Peyer's patch (tissue), 4 donors: ENCODE data around the gene PPFIA1. TPM values are rescaled to one million over a fixed set of nuclear protein-coding genes. Genes with fewer than 3 reads are reported as not detected.

Experiments used
- DNase-seq, 3 donors: peaks; one replicate each; pipeline ENCODE4 v3.0.0-alpha.2; 2017 to 2019
- H3K27ac ChIP-seq, 4 donors: fragments of 200-600 bp; sonication (generic); one replicate each; pipeline ENCODE4 v1.5.1; 2016 to 2019
- H3K27me3 ChIP-seq, 2 donors: fragments of 200-600 bp; sonication (generic); one replicate each; pipeline ENCODE4 v1.5.1; 2019
- H3K36me3 ChIP-seq, 3 donors: fragments of 200-600 bp; sonication (generic); one replicate each; pipeline ENCODE4 v1.5.1; 2016 to 2019
- H3K4me1 ChIP-seq, 4 donors: fragments of 200-600 bp; sonication (generic); one replicate each; pipeline ENCODE4 v1.5.1; 2016 to 2019
- H3K4me3 ChIP-seq, 4 donors: fragments of 200-600 bp; sonication (generic); 1 replicate in 3 of 4; 2 replicates in 1 of 4; pipeline ENCODE4 v1.5.1; 2016 to 2019; ENCODE audit warnings: mild to moderate bottlenecking in 1 of 4
- H3K9me3 ChIP-seq, 4 donors: fragments of 200-600 bp; sonication (generic); one replicate each; pipeline ENCODE4 v1.5.1; 2016 to 2019; ENCODE audit warnings: mild to moderate bottlenecking in 1 of 4
- POLR2A ChIP-seq, 2 donors: fragments of 450-650 bp; IDR thresholded peaks; one replicate each; pipeline ENCODE4 v1.5.1; 2017; ENCODE audit warnings: antibody characterized with exemption in 2 of 2, mild to moderate bottlenecking in 2 of 2, moderate library complexity in 2 of 2
- total RNA-seq, 4 donors: library from RNA; depleted of rRNA; stranded (reverse); fragments of >200 nt; gene quantifications; one replicate each; pipeline ENCODE4 v1.1.0, GENCODE V29; 2016
- TF ChIP-seq, protein P1 (sequence below), 6 experiments: fragments of 450-650 bp in 4 of 6; fragments of 200-600 bp in 2 of 6; sonication (generic) in 1 of 6; IDR thresholded peaks; one replicate each; pipeline ENCODE4 v1.5.1; 2017 to 2019; ENCODE audit warnings: antibody characterized with exemption in 6 of 6, mild to moderate bottlenecking in 3 of 6, moderate library complexity in 1 of 6

PPFIA1 gene
- total RNA-seq, 4 donors from 2014 or later: 45.5 to 111 (median 71.4) TPM

DNA sequence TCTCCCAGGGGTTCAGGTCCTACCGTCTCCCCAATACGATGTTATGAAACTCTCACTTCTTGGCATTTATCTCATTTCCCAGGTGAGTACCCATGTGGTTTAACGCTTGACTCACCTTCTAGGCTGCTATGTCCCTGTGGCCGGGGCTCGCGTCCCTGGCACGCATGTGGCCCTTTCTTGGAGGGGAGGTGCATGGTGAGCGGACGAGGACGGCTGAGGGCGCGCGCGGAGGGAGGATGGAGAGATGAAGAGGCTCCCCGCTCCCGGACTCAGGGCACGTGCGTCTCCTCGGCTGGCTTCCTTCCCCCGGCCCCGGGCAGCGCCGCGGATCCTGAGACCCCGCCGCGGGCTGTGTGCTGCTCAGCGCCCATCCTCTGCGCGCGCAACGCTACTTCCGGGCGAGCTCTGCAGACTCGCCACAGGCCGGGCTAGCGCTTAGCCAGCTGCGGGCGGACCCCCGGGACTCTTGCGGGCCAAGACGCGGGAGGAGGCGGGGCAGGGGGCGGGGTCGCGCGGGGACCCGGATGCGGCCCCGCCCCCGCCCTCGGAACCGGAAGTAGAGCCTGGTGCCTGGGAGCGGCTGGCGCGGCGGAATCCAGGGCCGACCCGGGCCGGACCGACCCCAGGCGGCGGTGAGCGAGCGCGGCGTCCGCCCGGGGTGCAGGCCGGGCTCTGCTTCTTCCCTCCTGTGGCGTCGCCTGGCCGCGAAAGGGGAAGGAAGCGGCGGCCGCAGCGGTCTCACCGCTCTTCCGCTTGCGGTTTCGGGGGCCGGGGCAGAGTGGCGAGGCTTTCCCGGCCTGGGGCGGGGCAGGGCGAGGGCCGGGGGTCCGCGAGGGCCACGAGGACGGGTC is 127.7 kb downstream of the PPFIA1 start, which contains the start of gene CTTN:
CTTN (plus strand) TSS at position 547 of the 851 bp plus-strand sequence. CDS start 8,769 bp downstream, outside the sequence.
- Histone ChIP-seq H3K27ac (peak within 1 kb of the TSS; percentile 67 to 94 (median 84)), H3K4me3 (peak within 1 kb of the TSS; percentile 58 to 96 (median 74)), H3K27me3 (no peaks in the 10 kb centered on the region), H3K4me1 (peaks cover 0 to 25% (median 17%) of the 10 kb centered on the region in 4 donors), H3K9me3 (no peaks in the 10 kb centered on the region), H3K36me3 (no peaks in the 10 kb centered on the region)
- TF ChIP-seq, protein P1, sequence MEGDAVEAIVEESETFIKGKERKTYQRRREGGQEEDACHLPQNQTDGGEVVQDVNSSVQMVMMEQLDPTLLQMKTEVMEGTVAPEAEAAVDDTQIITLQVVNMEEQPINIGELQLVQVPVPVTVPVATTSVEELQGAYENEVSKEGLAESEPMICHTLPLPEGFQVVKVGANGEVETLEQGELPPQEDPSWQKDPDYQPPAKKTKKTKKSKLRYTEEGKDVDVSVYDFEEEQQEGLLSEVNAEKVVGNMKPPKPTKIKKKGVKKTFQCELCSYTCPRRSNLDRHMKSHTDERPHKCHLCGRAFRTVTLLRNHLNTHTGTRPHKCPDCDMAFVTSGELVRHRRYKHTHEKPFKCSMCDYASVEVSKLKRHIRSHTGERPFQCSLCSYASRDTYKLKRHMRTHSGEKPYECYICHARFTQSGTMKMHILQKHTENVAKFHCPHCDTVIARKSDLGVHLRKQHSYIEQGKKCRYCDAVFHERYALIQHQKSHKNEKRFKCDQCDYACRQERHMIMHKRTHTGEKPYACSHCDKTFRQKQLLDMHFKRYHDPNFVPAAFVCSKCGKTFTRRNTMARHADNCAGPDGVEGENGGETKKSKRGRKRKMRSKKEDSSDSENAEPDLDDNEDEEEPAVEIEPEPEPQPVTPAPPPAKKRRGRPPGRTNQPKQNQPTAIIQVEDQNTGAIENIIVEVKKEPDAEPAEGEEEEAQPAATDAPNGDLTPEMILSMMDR (IDR thresholded peaks at IDR 0.05): no peak
- TF ChIP-seq POLR2A (IDR thresholded peaks at IDR 0.05): peak; percentile 72 to 78
- peak; percentile 34 to 90 (median 84) for DNase-seq

DNA sequence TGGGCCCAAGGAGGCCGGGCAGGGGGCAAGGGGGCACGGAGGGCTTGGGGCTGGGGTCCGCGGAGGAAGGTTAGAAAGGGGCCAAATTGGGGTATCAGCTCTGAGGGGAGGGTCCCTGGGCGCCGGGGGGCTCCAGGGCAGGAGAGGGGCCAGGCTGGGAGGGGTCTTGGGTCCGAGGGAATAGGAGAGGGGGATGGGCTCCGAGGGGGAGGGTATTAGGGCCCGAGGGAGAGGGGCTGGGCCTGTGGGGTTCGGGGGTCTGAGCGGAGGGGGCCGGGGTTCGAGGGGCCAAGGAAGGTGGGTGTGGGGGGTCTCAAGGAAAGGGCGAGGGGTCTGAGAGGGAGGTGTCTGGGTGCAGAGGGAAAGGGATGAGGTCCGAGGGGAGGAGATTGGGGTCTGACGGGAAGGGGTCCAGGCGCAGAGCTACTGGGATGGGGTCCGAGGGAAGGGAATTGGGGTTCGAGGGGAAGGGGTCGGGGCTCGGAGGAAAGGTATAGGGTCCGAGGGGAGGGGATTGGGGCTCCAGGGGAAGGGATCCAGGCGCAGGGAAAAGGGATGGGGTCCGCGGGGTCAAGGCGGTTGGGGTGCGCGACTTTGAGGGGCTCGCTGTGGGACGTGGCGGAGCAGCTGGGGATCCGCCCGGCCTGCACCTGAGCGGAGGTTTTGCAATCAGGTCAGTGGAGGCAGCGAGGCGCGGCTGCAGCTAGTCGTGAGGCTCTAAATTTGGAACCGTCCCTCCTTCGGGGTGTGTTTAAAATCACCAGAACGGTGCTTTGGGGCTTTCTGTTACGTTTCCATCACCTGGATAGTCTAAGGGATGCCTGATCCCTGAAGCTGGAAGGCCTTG is 128.6 kb downstream of the PPFIA1 start:
- Histone ChIP-seq H3K4me1 (peaks cover 0 to 25% (median 17%) of the 10 kb centered on the region in 4 donors), H3K36me3 (no peaks in the 10 kb centered on the region)

GRCh38 chr11:70399681-70400112 is 129.2 kb downstream of the PPFIA1 start:
- Histone ChIP-seq H3K27me3 (no peaks in the 10 kb centered on the region), H3K4me3 (peak overlapping the region; percentile 58 to 96 (median 74)), H3K9me3 (no peaks in the 10 kb centered on the region), H3K27ac (peak overlapping the region; percentile 46 to 94 (median 84)), H3K36me3 (no peaks in the 10 kb centered on the region), H3K4me1 (peaks cover 0 to 25% (median 17%) of the 10 kb centered on the region in 4 donors)
- peak; percentile 25 to 87 (median 82) for DNase-seq
- TF ChIP-seq, protein P1 (IDR thresholded peaks at IDR 0.05): no peak
- TF ChIP-seq POLR2A (IDR thresholded peaks at IDR 0.05): peak in 1 of 2 donors; percentile 30

More for the DNA sequence above, 128.6 kb downstream of the PPFIA1 start:
- TF ChIP-seq POLR2A (IDR thresholded peaks at IDR 0.05): no peak
- TF ChIP-seq, protein P1 (IDR thresholded peaks at IDR 0.05): no peak
- Histone ChIP-seq H3K27ac (peak overlapping the region; percentile 67 to 94 (median 84)), H3K9me3 (no peaks in the 10 kb centered on the region), H3K27me3 (no peaks in the 10 kb centered on the region), H3K4me3 (peak overlapping the region; percentile 58 to 96 (median 74))
- no peak for DNase-seq

- Histone ChIP-seq H3K27me3 (no peaks in the 10 kb centered on the region), H3K27ac (peak overlapping the region in 1 of 4 donors; percentile 94), H3K9me3 (no peaks in the 10 kb centered on the region), H3K4me1 (peaks cover 0 to 25% (median 17%) of the 10 kb centered on the region in 4 donors), H3K36me3 (peaks cover 0 to 7% (median 0%) of the 10 kb centered on the region in 3 donors), H3K4me3 (no peak overlapping the region)
- DNase-seq: no peak
- no peak for TF ChIP-seq POLR2A (IDR thresholded peaks at IDR 0.05)
- TF ChIP-seq, protein P1 (IDR thresholded peaks at IDR 0.05): no peak
Observed at GRCh38 chr11:70400643-70401042, 130.2 kb downstream of the PPFIA1 start.

- Histone ChIP-seq H3K27ac (no peak overlapping the region), H3K4me1 (peaks cover 0 to 25% (median 16%) of the 10 kb centered on the region in 4 donors), H3K27me3 (no peaks in the 10 kb centered on the region), H3K4me3 (no peak overlapping the region), H3K9me3 (no peaks in the 10 kb centered on the region), H3K36me3 (peaks cover 0 to 19% (median 0%) of the 10 kb centered on the region in 3 donors)
- no peak for DNase-seq
- TF ChIP-seq, protein P1 (IDR thresholded peaks at IDR 0.05): no peak
- no peak for TF ChIP-seq POLR2A (IDR thresholded peaks at IDR 0.05)
Observed at GRCh38 chr11:70402016-70402415, 131.5 kb downstream of the PPFIA1 start.
